Measurements from ENCODE around the gene CNEP1R1.
A peak's percentile ranks its signal among the peaks of the same experiment; 100 is the strongest.
"Not testable (repeated sequence)": the region's sequence is repeated elsewhere in the genome, so short reads cannot be mapped to it uniquely, and the experiment has no call there.

CNEP1R1 gene

DNA sequence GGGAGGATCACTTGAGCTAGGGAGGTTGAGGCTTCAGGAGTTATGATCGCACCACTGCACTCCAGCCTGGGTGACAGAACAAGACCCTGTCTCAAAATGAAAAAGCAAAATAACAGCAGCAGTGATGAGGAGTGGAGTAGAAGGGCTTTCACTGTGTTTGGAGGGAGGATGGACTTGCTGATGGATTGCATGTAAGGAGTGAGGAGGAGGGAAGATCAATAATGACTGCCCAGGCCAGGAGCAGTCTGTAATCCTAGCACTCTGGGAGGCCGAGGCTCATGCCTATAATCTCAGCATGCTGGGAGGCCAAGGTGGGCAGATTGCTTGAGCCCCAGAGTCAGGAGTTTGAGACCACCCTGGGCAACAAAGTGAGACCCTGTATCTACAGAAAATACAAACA is 14.8 kb upstream of the CNEP1R1 start:
- Histone ChIP-seq H3K79me1 (ENCODE audit: low read length) (no peaks in the 10 kb centered on the region), H3K9ac (ENCODE audit: low read length) (no peak overlapping the region), H3K18ac (ENCODE audit: low read length) (no peak overlapping the region), H3K4ac (ENCODE audit: low read depth, low read length) (no peak overlapping the region), H3K56ac (ENCODE audit: low read length) (no peak overlapping the region), H3K4me1 (ENCODE audit: control insufficient read depth, low read depth, low read length) (no peaks in the 10 kb centered on the region), H3K79me2 (ENCODE audit: control insufficient read depth, insufficient read depth, low read length) (no peaks in the 10 kb centered on the region), H3K36me3 (ENCODE audit: control insufficient read depth, insufficient read depth, low read length) (no peaks in the 10 kb centered on the region), H3K27me3 (ENCODE audit: insufficient read depth, low read length, poor library complexity) (no peaks in the 10 kb centered on the region), H3K27ac (ENCODE audit: low read depth, low read length) (no peak overlapping the region), H3K4me2 (ENCODE audit: low read length) (no peak overlapping the region), H3K4me3 (ENCODE audit: low read length) (no peak overlapping the region), H2BK15ac (replicated peaks; ENCODE audit: low read depth) (no peak overlapping the region), H2AK5ac (ENCODE audit: low read length) (no peak overlapping the region), H4K5ac (ENCODE audit: low read length) (no peak overlapping the region), H2BK120ac (ENCODE audit: low read depth, low read length) (no peak overlapping the region), H4K8ac (ENCODE audit: low read depth, low read length) (no peak overlapping the region), H3K23ac (ENCODE audit: low read length) (no peak overlapping the region), H2BK5ac (ENCODE audit: low read length) (no peak overlapping the region)
- DNase-seq: no peak
- WGBS (ENCODE audit: extremely low coverage, insufficient coverage, low lambda C conversion rate): no CpG with 5 or more reads among the region's 2 CpGs

DNA sequence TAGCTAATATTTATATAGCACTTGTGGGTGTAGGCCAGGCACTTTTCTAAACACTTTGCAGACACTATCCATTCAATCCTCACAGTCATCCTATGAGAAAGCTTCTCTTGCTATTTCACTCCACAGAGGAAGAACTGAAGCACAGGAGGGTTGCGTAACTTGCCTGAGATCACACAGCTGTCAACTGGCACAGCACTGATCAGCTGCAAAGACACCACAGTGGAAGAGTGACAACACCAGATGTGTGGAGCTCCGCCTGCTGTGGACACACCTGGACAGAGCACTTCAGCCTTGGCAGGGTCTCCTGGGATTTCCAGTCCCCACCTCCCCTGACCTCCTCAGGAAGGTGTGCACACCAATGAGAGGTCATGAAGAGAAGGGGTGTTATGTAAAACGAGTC is 13.3 kb upstream of the CNEP1R1 start:
- DNase-seq: no peak
- no peaks in the 10 kb centered on the region for H3K27me3 ChIP-seq (ENCODE audit: insufficient read depth, low read length, poor library complexity)
- no peaks in the 10 kb centered on the region for H3K79me2 ChIP-seq (ENCODE audit: control insufficient read depth, insufficient read depth, low read length)
- H3K4me3 ChIP-seq (ENCODE audit: low read length): no peak overlapping the region
- no peak overlapping the region for H3K56ac ChIP-seq (ENCODE audit: low read length)
- no peak overlapping the region for H3K9ac ChIP-seq (ENCODE audit: low read length)
- no peak overlapping the region for H2BK15ac ChIP-seq (replicated peaks; ENCODE audit: low read depth)
- H3K27ac ChIP-seq (ENCODE audit: low read depth, low read length): no peak overlapping the region
- no peak overlapping the region for H4K5ac ChIP-seq (ENCODE audit: low read length)
- no peaks in the 10 kb centered on the region for H3K36me3 ChIP-seq (ENCODE audit: control insufficient read depth, insufficient read depth, low read length)
- no peak overlapping the region for H3K4ac ChIP-seq (ENCODE audit: low read depth, low read length)
- H3K79me1 ChIP-seq (ENCODE audit: low read length): no peaks in the 10 kb centered on the region
- no peak overlapping the region for H4K8ac ChIP-seq (ENCODE audit: low read depth, low read length)
- H3K23ac ChIP-seq (ENCODE audit: low read length): no peak overlapping the region
- no peak overlapping the region for H3K4me2 ChIP-seq (ENCODE audit: low read length)
- no peak overlapping the region for H2AK5ac ChIP-seq (ENCODE audit: low read length)
- no peak overlapping the region for H3K18ac ChIP-seq (ENCODE audit: low read length)
- no CpG with 5 or more reads among the region's 3 CpGs for WGBS (ENCODE audit: extremely low coverage, insufficient coverage, low lambda C conversion rate)
- no peak overlapping the region for H2BK5ac ChIP-seq (ENCODE audit: low read length)
- no peak overlapping the region for H2BK120ac ChIP-seq (ENCODE audit: low read depth, low read length)
- no peaks in the 10 kb centered on the region for H3K4me1 ChIP-seq (ENCODE audit: control insufficient read depth, low read depth, low read length)

DNA sequence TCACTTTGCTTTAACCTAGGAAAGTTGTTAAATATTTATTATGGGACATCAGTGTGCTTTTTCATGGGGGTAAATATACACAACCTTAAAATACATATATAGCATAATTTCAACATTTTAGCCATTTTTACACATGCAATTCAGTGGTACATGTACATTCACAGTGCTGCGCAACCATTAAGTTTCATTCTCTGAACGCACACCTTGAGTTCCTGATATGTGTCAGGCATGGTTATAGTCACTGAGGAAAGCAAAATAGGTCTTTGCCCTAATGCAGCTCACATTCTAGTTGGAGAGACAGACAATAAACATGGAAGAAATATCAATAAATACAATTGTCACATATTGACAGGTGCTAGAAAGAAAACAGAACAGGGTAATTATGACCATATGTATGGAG is 12.8 kb upstream of the CNEP1R1 start:
- no peak overlapping the region for H3K23ac ChIP-seq (ENCODE audit: low read length)
- H3K4me3 ChIP-seq (ENCODE audit: low read length): no peak overlapping the region
- no peak overlapping the region for H3K4me2 ChIP-seq (ENCODE audit: low read length)
- no peaks in the 10 kb centered on the region for H3K79me1 ChIP-seq (ENCODE audit: low read length)
- no peak overlapping the region for H4K5ac ChIP-seq (ENCODE audit: low read length)
- no peak overlapping the region for H2AK5ac ChIP-seq (ENCODE audit: low read length)
- no peak overlapping the region for H3K18ac ChIP-seq (ENCODE audit: low read length)
- no peaks in the 10 kb centered on the region for H3K27me3 ChIP-seq (ENCODE audit: insufficient read depth, low read length, poor library complexity)
- WGBS (ENCODE audit: extremely low coverage, insufficient coverage, low lambda C conversion rate): no CpG with 5 or more reads among the region's 2 CpGs
- H4K8ac ChIP-seq (ENCODE audit: low read depth, low read length): no peak overlapping the region
- no peak overlapping the region for H3K27ac ChIP-seq (ENCODE audit: low read depth, low read length)
- no peaks in the 10 kb centered on the region for H3K4me1 ChIP-seq (ENCODE audit: control insufficient read depth, low read depth, low read length)
- H3K36me3 ChIP-seq (ENCODE audit: control insufficient read depth, insufficient read depth, low read length): no peaks in the 10 kb centered on the region
- no peak overlapping the region for H3K4ac ChIP-seq (ENCODE audit: low read depth, low read length)
- no peak overlapping the region for H2BK15ac ChIP-seq (replicated peaks; ENCODE audit: low read depth)
- no peak overlapping the region for H3K56ac ChIP-seq (ENCODE audit: low read length)
- H3K79me2 ChIP-seq (ENCODE audit: control insufficient read depth, insufficient read depth, low read length): no peaks in the 10 kb centered on the region
- no peak overlapping the region for H2BK5ac ChIP-seq (ENCODE audit: low read length)
- DNase-seq: no peak
- H3K9ac ChIP-seq (ENCODE audit: low read length): no peak overlapping the region
- no peak overlapping the region for H2BK120ac ChIP-seq (ENCODE audit: low read depth, low read length)

DNA sequence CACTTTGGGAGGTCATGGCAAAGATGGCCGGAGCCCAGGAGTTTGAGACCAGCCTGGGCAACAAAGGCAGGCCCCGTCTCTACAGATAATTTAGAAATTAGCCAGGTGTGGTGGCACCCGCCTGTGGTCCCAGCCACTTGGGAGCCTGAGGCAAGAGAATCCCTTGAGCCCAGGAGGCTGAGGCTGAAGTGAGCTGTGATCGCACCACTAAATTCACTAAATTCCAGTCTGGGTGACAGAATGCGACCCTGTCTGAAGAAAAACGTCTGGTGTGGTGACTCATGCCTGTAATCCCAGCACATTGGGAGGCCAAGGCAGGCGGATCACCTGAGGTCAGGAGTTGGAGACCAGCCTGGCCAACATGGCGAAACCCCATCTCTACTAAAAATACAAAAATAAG is 10.8 kb upstream of the CNEP1R1 start:
- not testable (repeated sequence) for H3K4me2 ChIP-seq (ENCODE audit: low read length); H4K5ac ChIP-seq (ENCODE audit: low read length); H2BK5ac ChIP-seq (ENCODE audit: low read length); H3K27me3 ChIP-seq (ENCODE audit: insufficient read depth, low read length, poor library complexity); H3K4me3 ChIP-seq (ENCODE audit: low read length); H2BK15ac ChIP-seq (replicated peaks; ENCODE audit: low read depth); H4K8ac ChIP-seq (ENCODE audit: low read depth, low read length); H3K36me3 ChIP-seq (ENCODE audit: control insufficient read depth, insufficient read depth, low read length); H3K56ac ChIP-seq (ENCODE audit: low read length); H2BK120ac ChIP-seq (ENCODE audit: low read depth, low read length); H3K79me2 ChIP-seq (ENCODE audit: control insufficient read depth, insufficient read depth, low read length); H3K9ac ChIP-seq (ENCODE audit: low read length); H3K23ac ChIP-seq (ENCODE audit: low read length); H3K4me1 ChIP-seq (ENCODE audit: control insufficient read depth, low read depth, low read length); H2AK5ac ChIP-seq (ENCODE audit: low read length); H3K4ac ChIP-seq (ENCODE audit: low read depth, low read length); H3K27ac ChIP-seq (ENCODE audit: low read depth, low read length); H3K18ac ChIP-seq (ENCODE audit: low read length); H3K79me1 ChIP-seq (ENCODE audit: low read length)
- WGBS (ENCODE audit: extremely low coverage, insufficient coverage, low lambda C conversion rate): no CpG with 5 or more reads among the region's 8 CpGs
- peak; percentile 73 for DNase-seq

DNA sequence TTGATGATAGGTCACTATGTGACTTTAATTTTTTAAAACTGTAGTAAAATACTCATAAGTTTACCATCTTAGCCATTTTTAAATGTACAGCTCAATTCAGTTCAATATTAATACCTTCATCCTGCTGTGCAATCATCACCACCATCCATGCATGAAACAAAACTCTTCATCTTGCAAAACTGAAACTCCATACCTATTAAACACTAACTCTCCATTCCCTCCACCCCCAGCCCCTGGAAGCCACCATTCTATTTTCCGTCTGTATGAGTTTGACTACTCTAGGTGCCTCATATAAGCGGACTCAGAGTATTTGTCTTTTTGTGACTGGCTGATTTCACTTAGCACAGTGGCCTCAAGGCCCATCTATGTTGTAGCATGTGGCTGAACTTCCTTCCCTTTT is 9.4 kb upstream of the CNEP1R1 start:
- no peak overlapping the region for H2BK120ac ChIP-seq (ENCODE audit: low read depth, low read length)
- no peak overlapping the region for H3K27ac ChIP-seq (ENCODE audit: low read depth, low read length)
- no peak overlapping the region for H3K18ac ChIP-seq (ENCODE audit: low read length)
- H3K36me3 ChIP-seq (ENCODE audit: control insufficient read depth, insufficient read depth, low read length): no peaks in the 10 kb centered on the region
- H2BK5ac ChIP-seq (ENCODE audit: low read length): no peak overlapping the region
- H3K79me2 ChIP-seq (ENCODE audit: control insufficient read depth, insufficient read depth, low read length): no peaks in the 10 kb centered on the region
- no peak overlapping the region for H3K23ac ChIP-seq (ENCODE audit: low read length)
- no peak overlapping the region for H3K4me2 ChIP-seq (ENCODE audit: low read length)
- no peak overlapping the region for H3K4me3 ChIP-seq (ENCODE audit: low read length)
- no peaks in the 10 kb centered on the region for H3K4me1 ChIP-seq (ENCODE audit: control insufficient read depth, low read depth, low read length)
- H4K8ac ChIP-seq (ENCODE audit: low read depth, low read length): no peak overlapping the region
- WGBS (ENCODE audit: extremely low coverage, insufficient coverage, low lambda C conversion rate): no CpG with 5 or more reads among the region's 2 CpGs
- no peak overlapping the region for H3K56ac ChIP-seq (ENCODE audit: low read length)
- no peak overlapping the region for H2BK15ac ChIP-seq (replicated peaks; ENCODE audit: low read depth)
- H3K4ac ChIP-seq (ENCODE audit: low read depth, low read length): no peak overlapping the region
- no peaks in the 10 kb centered on the region for H3K79me1 ChIP-seq (ENCODE audit: low read length)
- no peak overlapping the region for H2AK5ac ChIP-seq (ENCODE audit: low read length)
- DNase-seq: no peak
- no peak overlapping the region for H4K5ac ChIP-seq (ENCODE audit: low read length)
- no peaks in the 10 kb centered on the region for H3K27me3 ChIP-seq (ENCODE audit: insufficient read depth, low read length, poor library complexity)
- H3K9ac ChIP-seq (ENCODE audit: low read length): no peak overlapping the region

DNA sequence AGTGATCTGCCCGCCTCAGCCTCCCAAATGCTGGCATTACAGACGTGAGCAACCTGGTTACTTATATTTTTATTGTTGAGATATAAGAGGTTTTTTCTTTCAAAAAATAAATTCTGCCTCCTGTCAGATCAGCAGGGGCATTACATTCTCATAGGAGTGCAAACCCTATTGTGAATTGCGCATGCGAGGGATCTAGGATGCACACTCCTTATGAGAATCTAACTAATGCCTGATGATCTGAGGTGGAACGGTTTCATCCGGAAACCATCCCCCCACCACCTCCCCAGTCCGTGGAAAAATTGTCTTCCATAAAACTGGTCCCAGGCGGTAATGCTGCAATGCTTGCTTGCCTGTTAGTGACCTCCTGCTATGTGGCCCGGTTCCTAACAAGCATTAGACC is 7.5 kb upstream of the CNEP1R1 start:
- Histone ChIP-seq H3K79me1 (ENCODE audit: low read length) (no peaks in the 10 kb centered on the region), H3K56ac (ENCODE audit: low read length) (no peak overlapping the region), H3K23ac (ENCODE audit: low read length) (no peak overlapping the region), H4K8ac (ENCODE audit: low read depth, low read length) (no peak overlapping the region), H3K4me1 (ENCODE audit: control insufficient read depth, low read depth, low read length) (no peaks in the 10 kb centered on the region), H3K9ac (ENCODE audit: low read length) (no peak overlapping the region), H4K5ac (ENCODE audit: low read length) (no peak overlapping the region), H3K79me2 (ENCODE audit: control insufficient read depth, insufficient read depth, low read length) (no peaks in the 10 kb centered on the region), H2BK5ac (ENCODE audit: low read length) (no peak overlapping the region), H3K18ac (ENCODE audit: low read length) (no peak overlapping the region), H3K4me3 (ENCODE audit: low read length) (no peak overlapping the region), H3K36me3 (ENCODE audit: control insufficient read depth, insufficient read depth, low read length) (no peaks in the 10 kb centered on the region), H2BK120ac (ENCODE audit: low read depth, low read length) (no peak overlapping the region), H3K27ac (ENCODE audit: low read depth, low read length) (no peak overlapping the region), H2BK15ac (replicated peaks; ENCODE audit: low read depth) (no peak overlapping the region), H3K4ac (ENCODE audit: low read depth, low read length) (no peak overlapping the region), H2AK5ac (ENCODE audit: low read length) (no peak overlapping the region), H3K4me2 (ENCODE audit: low read length) (no peak overlapping the region), H3K27me3 (ENCODE audit: insufficient read depth, low read length, poor library complexity) (no peaks in the 10 kb centered on the region)
- no peak for DNase-seq
- no CpG with 5 or more reads among the region's 9 CpGs for WGBS (ENCODE audit: extremely low coverage, insufficient coverage, low lambda C conversion rate)

All from mesendoderm (in vitro differentiated cells).